HG02970 (cell line): ENCODE measurements around the gene CACNA1E.

Source experiments
- ATAC-seq: cut with Tn5 transposase; IDR thresholded peaks from one replicate; pipeline ENCODE4 v1.9.1; 2021; ENCODE audit warnings: mild to moderate bottlenecking, moderate library complexity, moderate number of reproducible peaks; ENCODE audit not compliant: unreplicated experiment, low FRiP score

CACNA1E gene

GRCh38 chr1:181482521-181483284 is 614 bp upstream of the CACNA1E start:
- peak; percentile 33 for ATAC-seq

DNA sequence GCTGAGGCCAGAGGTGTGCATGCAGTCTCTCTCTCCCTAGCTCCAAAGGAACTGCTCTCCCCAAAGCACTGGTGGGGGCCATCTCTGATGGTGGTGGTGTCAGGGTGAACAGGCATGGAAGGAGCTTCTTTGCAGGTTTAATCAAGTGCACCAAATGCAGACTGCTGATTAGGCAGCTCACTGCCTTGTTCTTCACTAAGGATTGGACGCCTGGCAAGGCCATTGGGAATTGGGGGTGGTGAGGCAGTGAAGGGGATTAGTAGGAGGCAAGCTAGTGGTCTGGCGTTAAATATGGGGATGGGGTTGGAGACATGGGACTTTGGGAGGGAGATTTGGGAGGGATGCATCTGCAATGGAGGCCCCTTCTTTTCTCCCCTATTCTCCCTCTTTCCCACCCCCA is 1.5 kb downstream of the CACNA1E start:
- ATAC-seq: no peak

DNA sequence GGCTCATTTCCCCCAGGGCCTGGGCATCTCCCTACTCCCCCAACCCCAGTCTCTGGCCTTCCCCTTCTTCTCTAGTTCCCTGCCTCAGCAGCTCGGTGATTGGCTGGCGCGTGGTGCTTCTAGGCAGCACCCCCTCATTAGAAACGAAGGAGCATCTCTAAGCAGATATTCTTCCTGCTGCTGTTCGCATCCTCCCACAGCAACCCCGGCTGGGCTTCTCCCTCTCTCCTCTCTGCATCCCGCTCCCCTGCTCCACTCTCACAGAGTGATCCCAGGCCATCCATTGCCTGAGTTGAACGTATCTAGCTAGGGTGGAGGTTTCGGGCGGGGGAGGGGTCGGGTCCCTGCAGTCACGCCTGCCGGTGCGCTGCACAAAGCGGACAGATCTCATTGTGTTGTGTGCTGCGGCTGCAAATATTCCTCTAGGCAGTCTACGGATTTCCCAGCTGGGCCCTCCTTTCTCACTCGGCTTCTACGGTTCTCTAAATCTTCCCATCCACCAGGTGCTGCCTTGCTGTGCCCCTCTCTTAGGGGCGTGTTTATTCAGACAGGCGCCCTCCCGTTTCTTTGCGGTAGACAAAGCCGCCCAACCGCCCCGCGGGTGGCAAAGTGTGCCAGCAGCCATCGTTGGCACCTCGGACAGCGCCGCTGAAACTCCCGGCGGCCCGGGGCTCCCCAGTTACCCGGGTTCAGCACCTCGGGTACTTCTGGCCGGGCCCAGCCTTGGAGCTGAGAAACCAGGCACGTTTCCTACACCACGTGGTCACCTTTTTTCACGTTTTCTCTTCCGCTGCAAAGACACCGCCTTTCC is 2.2 kb downstream of the CACNA1E start:
- ATAC-seq: no peak

- ATAC-seq: no peak
These were observed 2.7 kb downstream of the CACNA1E start for GRCh38 chr1:181486098-181486420.

GRCh38 chr1:181488866-181489265 is 5.5 kb downstream of the CACNA1E start:
- no peak for ATAC-seq

DNA sequence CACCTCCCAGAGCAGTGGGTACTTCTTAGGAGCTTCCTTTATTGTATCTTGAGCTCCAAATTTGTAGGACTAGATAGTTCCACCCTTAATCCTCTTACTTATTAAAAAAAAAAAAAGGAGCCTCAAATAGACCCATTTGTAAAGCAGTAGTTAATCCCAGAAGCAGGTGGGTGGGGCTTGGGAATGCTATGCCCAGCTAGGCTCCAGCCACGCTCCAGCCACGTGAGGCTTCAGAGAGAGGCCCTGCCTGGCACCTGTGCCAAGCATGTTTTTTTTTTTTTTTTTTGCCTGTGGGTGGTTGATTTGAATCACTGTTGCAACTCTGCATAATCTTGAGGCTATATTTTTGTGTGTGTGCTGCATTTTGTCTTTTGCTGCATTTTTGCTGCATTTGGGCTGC is 7.0 kb downstream of the CACNA1E start:
- no peak for ATAC-seq

DNA sequence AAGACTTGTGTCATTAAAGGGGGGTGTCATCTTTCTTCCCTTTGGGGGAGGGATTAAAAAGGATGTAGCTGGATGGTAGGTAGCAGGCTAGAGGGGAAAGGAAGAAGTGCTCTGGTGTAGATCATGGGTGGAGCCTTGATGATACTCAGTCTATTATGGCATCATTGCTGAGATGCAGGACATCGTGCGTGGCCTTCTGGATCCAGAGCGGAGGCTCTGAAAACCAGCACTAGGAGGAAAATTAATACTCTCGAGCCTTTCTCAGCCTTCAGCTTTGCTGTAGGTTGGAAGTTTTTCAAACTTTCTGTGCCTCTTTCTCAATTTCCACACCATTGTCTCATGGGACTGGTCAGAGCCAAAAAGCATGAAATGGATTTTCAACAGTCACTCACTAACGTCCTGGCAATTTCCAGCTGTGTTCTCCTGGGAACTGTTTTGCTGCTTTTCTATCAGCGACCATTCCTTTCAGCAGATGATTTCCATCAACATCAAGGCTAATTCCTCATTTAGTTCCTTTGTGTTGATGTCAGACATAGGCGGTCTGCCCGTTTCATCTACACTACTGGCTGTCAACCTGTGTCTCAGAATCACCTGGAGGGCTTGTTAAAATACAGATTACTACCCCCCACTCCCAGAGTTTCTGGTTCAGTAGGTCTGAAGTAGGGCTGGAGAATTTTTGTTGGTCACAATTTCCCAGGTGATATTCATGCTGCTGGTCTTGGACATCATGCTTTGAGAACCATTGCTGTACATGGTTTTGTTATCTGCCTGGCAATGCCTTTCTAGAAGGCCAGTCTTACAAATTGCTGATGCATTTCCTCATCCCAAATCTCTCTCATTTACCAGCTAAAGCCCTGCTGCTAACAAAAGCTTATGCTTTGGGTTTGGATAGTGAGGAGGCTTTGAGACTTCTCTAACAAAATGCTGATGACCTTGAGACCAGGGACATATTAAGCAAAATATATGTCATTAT is 7.7 kb downstream of the CACNA1E start:
- no peak for ATAC-seq

GRCh38 chr1:181493166-181493565 is 9.8 kb downstream of the CACNA1E start:
- no peak for ATAC-seq

DNA sequence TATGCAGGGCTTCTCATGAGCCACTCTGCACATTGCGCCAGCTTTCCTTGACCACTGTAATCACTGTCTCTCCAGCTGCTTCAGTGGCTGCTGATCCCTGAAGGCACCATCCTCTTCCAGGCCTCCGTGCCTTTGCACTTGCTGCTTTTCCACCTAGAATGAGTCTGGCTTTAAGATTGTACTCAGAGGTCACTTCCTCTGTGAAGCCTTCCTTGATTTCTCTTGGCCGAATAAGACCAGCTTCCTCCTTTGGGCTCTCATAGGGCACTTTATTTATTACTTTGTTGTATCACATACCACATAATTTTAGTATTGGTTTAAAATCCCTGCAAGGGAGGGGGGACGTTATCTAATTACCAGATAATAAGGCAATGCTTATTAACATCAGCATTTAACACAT is 10.6 kb downstream of the CACNA1E start:
- no peak for ATAC-seq

GRCh38 chr1:181496759-181497158 is 13.4 kb downstream of the CACNA1E start:
- ATAC-seq: no peak

DNA sequence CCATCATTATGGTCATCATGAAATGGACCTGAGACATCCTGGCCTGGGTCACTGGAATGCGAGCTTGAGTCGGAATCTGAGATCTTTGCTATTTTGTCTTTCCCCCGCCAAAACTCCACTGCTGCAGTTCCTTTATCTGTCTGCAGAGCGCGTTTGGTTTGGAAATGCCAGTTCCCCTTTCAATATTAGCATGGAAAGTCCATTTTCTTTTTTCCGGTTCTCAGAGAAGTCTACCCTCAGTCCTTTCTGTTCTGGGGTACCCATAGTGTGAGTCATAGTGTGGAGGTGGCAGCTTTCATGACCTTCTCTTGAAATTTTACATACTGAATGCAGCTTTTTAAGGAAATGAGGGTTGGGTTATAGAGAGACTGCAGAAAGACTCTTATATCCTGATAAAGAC is 14.6 kb downstream of the CACNA1E start:
- no peak for ATAC-seq

DNA sequence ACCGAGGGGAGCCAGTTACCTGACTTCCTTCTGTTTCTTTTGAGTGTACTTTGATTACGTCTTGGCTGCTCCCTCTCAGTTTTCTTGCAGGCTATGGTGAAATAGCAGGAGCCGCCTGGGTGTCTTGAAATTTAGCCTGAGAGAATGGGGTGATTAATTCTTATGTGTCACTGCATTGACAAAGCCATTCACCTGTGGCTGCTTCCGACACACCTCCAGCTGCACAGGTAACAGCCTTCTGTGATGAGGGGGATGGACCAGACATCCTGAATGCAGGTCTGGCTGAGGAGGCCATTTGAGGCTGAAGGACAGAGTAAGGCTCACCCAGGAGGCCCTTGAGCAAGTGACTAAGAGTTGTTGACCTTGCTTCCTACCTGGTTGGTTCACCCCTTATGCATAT is 16.5 kb downstream of the CACNA1E start:
- no peak for ATAC-seq

- ATAC-seq: no peak
These were observed 17.3 kb downstream of the CACNA1E start for GRCh38 chr1:181500636-181501035.

GRCh38 chr1:181501612-181502011 is 18.3 kb downstream of the CACNA1E start:
- ATAC-seq: no peak

DNA sequence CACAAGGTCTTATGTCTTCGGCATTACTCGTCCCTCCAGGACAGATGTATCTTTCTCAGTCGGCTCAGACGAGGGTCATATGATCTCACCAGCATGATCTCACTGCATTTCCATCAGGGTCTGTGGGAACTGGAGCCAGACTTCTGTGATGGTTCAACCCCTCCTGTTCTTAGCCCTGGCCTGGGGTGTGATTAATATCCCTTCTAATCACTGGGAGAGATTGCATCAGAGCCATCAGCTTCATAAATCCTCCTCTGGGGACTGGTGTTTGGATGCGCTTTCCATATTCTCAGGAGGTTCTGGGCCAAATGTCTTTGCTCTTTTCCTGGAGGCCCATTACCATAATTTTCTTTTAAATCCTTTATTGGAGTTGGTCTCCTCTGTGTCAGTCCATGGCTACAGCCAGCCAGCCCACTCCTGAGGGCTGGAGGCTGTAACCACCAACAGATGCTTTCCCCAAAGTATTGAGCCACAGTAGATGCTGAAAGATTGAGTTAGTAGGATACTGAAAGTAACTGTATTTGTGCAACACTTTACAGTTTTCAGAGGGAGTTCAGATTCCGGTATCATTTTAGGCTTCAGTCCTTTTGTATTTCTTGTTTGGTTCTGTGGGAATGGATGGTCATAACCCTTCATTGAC is 20.0 kb downstream of the CACNA1E start:
- ATAC-seq: no peak

DNA sequence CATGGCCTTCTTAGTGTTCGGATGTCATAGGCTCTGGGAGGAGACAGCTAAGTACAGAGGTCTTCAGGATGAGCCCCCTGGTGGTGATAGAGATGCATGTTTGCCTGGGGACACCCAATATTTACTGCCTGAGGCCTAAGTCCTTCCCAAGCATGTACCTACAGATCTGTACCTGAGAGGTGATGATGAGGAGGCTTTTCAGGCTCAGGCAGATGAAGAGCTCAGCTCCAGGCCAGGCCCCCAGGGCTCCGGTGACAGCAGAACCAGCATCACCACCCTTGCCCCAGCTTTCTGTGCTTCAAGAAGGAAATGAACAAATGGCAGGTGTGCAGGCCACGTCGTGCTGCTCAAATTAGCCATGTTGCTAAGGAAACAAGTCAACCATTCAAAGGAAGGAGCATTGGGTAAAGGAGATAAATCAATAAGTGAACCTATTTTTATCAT is 21.1 kb downstream of the CACNA1E start:
- ATAC-seq: peak; percentile 53

GRCh38 chr1:181506563-181507353 is 23.4 kb downstream of the CACNA1E start:
- ATAC-seq: no peak

GRCh38 chr1:181508486-181509165 is 25.3 kb downstream of the CACNA1E start:
- ATAC-seq: no peak

DNA sequence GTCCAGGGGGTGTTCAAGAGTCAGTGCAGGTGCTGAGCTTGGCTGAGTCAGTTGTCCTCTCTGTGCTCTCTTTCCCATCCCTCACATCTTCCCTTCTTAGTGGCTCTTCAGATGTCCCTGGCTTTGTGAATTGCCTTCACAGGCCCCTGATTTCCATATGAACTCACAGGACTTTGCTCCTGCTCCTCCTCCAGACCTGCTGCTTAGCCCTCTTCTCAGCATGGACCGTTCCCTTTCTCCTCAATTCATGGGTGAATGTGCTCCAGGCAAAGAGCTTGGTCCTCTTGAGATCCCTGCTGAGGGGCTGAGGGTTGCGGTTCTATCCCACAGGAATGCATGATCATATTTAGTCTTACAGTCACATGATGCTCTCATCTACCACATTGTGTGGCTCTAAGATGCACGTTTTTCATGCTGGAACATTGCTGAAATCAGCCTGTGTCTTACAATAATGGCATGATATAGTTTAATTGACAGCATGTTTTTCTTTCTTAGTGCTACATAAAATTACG is 30.5 kb downstream of the CACNA1E start:
- no peak for ATAC-seq
